ENCODE measurements around the gene BEND6. TPM values are rescaled to one million over a fixed set of nuclear protein-coding genes. Genes with fewer than 3 reads are reported as not detected.

The BEND6 gene
- total and polyA plus RNA-seq, 2 donors (not counting 1 experiment from before 2014, with no cell fraction given): not detected

GRCh38 chr6:57068061-57068460 is 113.2 kb downstream of the BEND6 start:
- H3K4me2 ChIP-seq (replicated peaks; ENCODE audit: low read depth, low read length, poor library complexity, severe bottlenecking): no peak overlapping the region
- H3K4me1 ChIP-seq (ENCODE audit: control insufficient read depth in 2 of 2, insufficient read depth in 2 of 2, low read length in 2 of 2): peaks cover 5 to 9% of the 10 kb centered on the region in 2 donors
- Mint-ChIP-seq H3K4me1 (peaks cover 9% of the 10 kb centered on the region), H3K9me3 (ENCODE audit: insufficient read depth) (no peaks in the 10 kb centered on the region), H3K4me3 (no peak overlapping the region), H3K27ac (no peak overlapping the region), H3K27me3 (no peaks in the 10 kb centered on the region)
- H3K27ac ChIP-seq (ENCODE audit: low read length in 2 of 2): no peak overlapping the region
- no peaks in the 10 kb centered on the region for H3K36me3 ChIP-seq (replicated peaks in 1 of 2; ENCODE audit: control extremely low read depth in 1 of 2, control insufficient read depth in 1 of 2, extremely low read depth in 1 of 2, insufficient read depth in 2 of 2, low read length in 1 of 2)
- DNase-seq (no peak), ATAC-seq (ENCODE audit: low read depth) (no peak)
- WGBS (ENCODE audit: insufficient coverage): no CpG with 5 or more reads among the region's 1 CpG
- intact Hi-C loops (cut with micrococcal nuclease): no loop called here
- no peak overlapping the region for H3K4me3 ChIP-seq (ENCODE audit: control extremely low read depth in 1 of 5, extremely low read depth in 1 of 5, insufficient read depth in 1 of 5, low read depth in 2 of 5, low read length in 4 of 5)
- no peak overlapping the region for H3K9ac ChIP-seq (ENCODE audit: low read length)
- no peaks in the 10 kb centered on the region for H3K27me3 ChIP-seq (replicated peaks in 1 of 4; ENCODE audit: control extremely low read depth in 1 of 4, control insufficient read depth in 3 of 4, insufficient read depth in 4 of 4, low read length in 3 of 4)
- CTCF ChIA-PET: no interaction called here
- no peaks in the 10 kb centered on the region for H4K20me1 ChIP-seq (ENCODE audit: control insufficient read depth, insufficient read depth, low read length, poor library complexity, severe bottlenecking)
- H3K9me3 ChIP-seq (ENCODE audit: control extremely low read depth in 1 of 3, control insufficient read depth in 2 of 3, insufficient read depth in 1 of 3, low read length in 2 of 3): no peaks in the 10 kb centered on the region
- POLR2A ChIA-PET: no interaction called here
- H3K79me2 ChIP-seq (ENCODE audit: control insufficient read depth, insufficient read depth, low read length): no peaks in the 10 kb centered on the region
- TF ChIP-seq CTCF (IDR thresholded peaks at IDR 0.05) (no peak), EZH2 (IDR thresholded peaks at IDR 0.05; ENCODE audit: borderline replicate concordance, insufficient read depth, low read depth, low read length, poor library complexity, severe bottlenecking) (no peak)
- no peak overlapping the region for H2AFZ ChIP-seq (ENCODE audit: insufficient read depth, low read depth, low read length, poor library complexity, severe bottlenecking)

GRCh38 chr6:57069228-57069627 is 114.3 kb downstream of the BEND6 start:
- ChIA-PET CTCF (no interaction called here), POLR2A (no interaction called here)
- Histone ChIP-seq H4K20me1 (ENCODE audit: control insufficient read depth, insufficient read depth, low read length, poor library complexity, severe bottlenecking) (no peaks in the 10 kb centered on the region), H3K9ac (ENCODE audit: low read length) (no peak overlapping the region), H3K27me3 (replicated peaks in 1 of 4; ENCODE audit: control extremely low read depth in 1 of 4, control insufficient read depth in 3 of 4, insufficient read depth in 4 of 4, low read length in 3 of 4) (no peaks in the 10 kb centered on the region), H3K4me3 (ENCODE audit: control extremely low read depth in 1 of 5, extremely low read depth in 1 of 5, insufficient read depth in 1 of 5, low read depth in 2 of 5, low read length in 4 of 5) (no peak overlapping the region), H3K27ac (ENCODE audit: low read length in 2 of 2) (no peak overlapping the region), H3K4me2 (replicated peaks; ENCODE audit: low read depth, low read length, poor library complexity, severe bottlenecking) (no peak overlapping the region), H2AFZ (ENCODE audit: insufficient read depth, low read depth, low read length, poor library complexity, severe bottlenecking) (no peak overlapping the region), H3K79me2 (ENCODE audit: control insufficient read depth, insufficient read depth, low read length) (no peaks in the 10 kb centered on the region), H3K4me1 (ENCODE audit: control insufficient read depth in 2 of 2, insufficient read depth in 2 of 2, low read length in 2 of 2) (peaks cover 5 to 9% of the 10 kb centered on the region in 2 donors), H3K9me3 (ENCODE audit: control extremely low read depth in 1 of 3, control insufficient read depth in 2 of 3, insufficient read depth in 1 of 3, low read length in 2 of 3) (no peaks in the 10 kb centered on the region), H3K36me3 (replicated peaks in 1 of 2; ENCODE audit: control extremely low read depth in 1 of 2, control insufficient read depth in 1 of 2, extremely low read depth in 1 of 2, insufficient read depth in 2 of 2, low read length in 1 of 2) (no peaks in the 10 kb centered on the region)
- H3K4me1 Mint-ChIP-seq: peaks cover 9% of the 10 kb centered on the region
- ATAC-seq (ENCODE audit: low read depth): no peak
- intact Hi-C loops (cut with micrococcal nuclease): no loop called here
- TF ChIP-seq EZH2 (IDR thresholded peaks at IDR 0.05; ENCODE audit: borderline replicate concordance, insufficient read depth, low read depth, low read length, poor library complexity, severe bottlenecking): no peak
- TF ChIP-seq CTCF (IDR thresholded peaks at IDR 0.05): no peak
- DNase-seq: no peak
- no peak overlapping the region for H3K4me3 Mint-ChIP-seq
- no peaks in the 10 kb centered on the region for H3K9me3 Mint-ChIP-seq (ENCODE audit: insufficient read depth)
- WGBS (ENCODE audit: insufficient coverage): 100% methylated on average over 3 of the region's 4 CpGs
- H3K27me3 Mint-ChIP-seq: no peaks in the 10 kb centered on the region
- H3K27ac Mint-ChIP-seq: no peak overlapping the region

Data from B cell (primary cell).